AG10803 (cell line): ENCODE measurements around the gene SNX12.

Experiments used
- DNase-seq: peaks from one replicate; pipeline ENCODE4 v3.0.0; 2010; ENCODE audit warnings: low read depth
- H3K4me3 ChIP-seq: 2 replicates; pipeline ENCODE4 v1.5.1; 2011; ENCODE audit warnings: mild to moderate bottlenecking, low read length, control low read depth
- TF ChIP-seq, protein P1 (sequence below): conservative IDR thresholded peaks from 2 replicates; pipeline ENCODE4 v1.5.1; 2011; ENCODE audit warnings: mild to moderate bottlenecking, low read length, control low read depth, inconsistent platforms

The SNX12 gene

GRCh38 chrX:71099736-71100135 is 31.6 kb upstream of the SNX12 start:
- TF ChIP-seq, protein P1, sequence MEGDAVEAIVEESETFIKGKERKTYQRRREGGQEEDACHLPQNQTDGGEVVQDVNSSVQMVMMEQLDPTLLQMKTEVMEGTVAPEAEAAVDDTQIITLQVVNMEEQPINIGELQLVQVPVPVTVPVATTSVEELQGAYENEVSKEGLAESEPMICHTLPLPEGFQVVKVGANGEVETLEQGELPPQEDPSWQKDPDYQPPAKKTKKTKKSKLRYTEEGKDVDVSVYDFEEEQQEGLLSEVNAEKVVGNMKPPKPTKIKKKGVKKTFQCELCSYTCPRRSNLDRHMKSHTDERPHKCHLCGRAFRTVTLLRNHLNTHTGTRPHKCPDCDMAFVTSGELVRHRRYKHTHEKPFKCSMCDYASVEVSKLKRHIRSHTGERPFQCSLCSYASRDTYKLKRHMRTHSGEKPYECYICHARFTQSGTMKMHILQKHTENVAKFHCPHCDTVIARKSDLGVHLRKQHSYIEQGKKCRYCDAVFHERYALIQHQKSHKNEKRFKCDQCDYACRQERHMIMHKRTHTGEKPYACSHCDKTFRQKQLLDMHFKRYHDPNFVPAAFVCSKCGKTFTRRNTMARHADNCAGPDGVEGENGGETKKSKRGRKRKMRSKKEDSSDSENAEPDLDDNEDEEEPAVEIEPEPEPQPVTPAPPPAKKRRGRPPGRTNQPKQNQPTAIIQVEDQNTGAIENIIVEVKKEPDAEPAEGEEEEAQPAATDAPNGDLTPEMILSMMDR = no peak
- H3K4me3 ChIP-seq = no peak overlapping the region
- no peak for DNase-seq

DNA sequence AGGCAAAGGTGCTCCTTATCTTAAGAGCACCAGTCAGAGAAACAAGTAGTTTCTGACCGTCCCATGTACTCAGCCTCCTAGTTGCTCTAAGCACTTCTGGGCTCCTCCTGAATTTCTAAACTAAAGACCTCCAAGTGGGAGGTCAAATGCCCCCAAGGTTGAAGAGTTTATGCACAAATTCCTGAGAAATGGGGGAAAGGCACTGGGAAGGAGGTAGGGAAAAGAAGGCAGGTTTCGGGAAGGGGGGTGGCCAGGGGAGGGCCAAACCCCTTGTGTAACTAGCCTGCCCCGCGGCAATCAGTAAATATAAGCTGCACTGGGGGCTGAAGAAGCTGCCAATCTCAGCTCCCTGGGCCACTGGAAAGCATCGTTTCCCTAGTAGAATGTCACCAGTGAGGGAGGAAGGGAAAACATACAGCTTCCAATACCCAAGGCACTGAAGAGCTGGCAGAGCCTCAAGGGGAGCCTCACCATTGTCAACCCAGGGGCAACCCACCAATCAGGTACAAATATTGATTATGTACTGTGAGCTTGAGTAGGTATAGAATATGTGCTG is 30.9 kb upstream of the SNX12 start:
- TF ChIP-seq, protein P1 = no peak
- DNase-seq = no peak
- no peak overlapping the region for H3K4me3 ChIP-seq

GRCh38 chrX:71098302-71098701 is 30.2 kb upstream of the SNX12 start:
- DNase-seq = peak; percentile 35
- H3K4me3 ChIP-seq = no peak overlapping the region
- TF ChIP-seq, protein P1 = peak; percentile 46

GRCh38 chrX:71096760-71097032 is 28.6 kb upstream of the SNX12 start:
- no peak for DNase-seq
- TF ChIP-seq, protein P1 = no peak
- H3K4me3 ChIP-seq = peak overlapping the region; percentile 73

- DNase-seq = no peak
- peak overlapping the region; percentile 73 for H3K4me3 ChIP-seq
- TF ChIP-seq, protein P1 = no peak
Observed at GRCh38 chrX:71095981-71096759, 28.0 kb upstream of the SNX12 start.

DNA sequence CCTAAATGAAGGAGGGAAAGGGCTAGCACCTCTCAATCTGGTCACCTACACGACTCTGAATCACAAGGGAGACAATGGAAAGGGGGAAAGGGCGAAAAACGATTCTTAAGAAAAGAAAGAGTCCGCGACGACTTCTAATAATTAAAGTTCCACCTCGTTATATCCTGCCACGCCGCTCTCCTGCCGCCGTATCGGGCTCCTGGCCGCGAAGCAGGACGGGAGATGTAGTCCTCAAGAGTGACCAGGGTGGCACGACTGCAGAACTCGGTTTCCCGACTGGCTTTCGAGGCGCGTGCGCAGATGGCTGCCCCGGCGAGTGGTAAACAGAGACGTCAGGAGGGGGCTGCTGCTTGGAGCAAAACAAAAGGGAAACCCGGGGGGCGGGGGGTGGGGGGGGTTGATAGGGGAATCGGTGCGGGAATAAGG is 27.4 kb upstream of the SNX12 start, which contains the start of gene FOXO4:
Gene FOXO4 (plus strand): TSS at position 297 of the 426 bp plus-strand sequence. CDS start 678 bp downstream, outside the sequence.
- DNase-seq = peak; percentile 75
- TF ChIP-seq, protein P1 = no peak

GRCh38 chrX:71095033-71095432 is 26.9 kb upstream of the SNX12 start:
- DNase-seq = no peak
- TF ChIP-seq, protein P1 = no peak
- peak overlapping the region; percentile 73 for H3K4me3 ChIP-seq

More for the DNA sequence above, 27.4 kb upstream of the SNX12 start, which contains the start of gene FOXO4:
- H3K4me3 ChIP-seq = peak within 1 kb of the TSS; percentile 73
